Gastrocnemius medialis (tissue), 4 donors: ENCODE measurements around the gene KCNAB2. TPM values are rescaled to one million over a fixed set of nuclear protein-coding genes. Genes with fewer than 3 reads are reported as not detected.

Experiments
- ATAC-seq, 2 donors: fragments of 150-250 bp; one replicate each; pipeline ENCODE4 v1.9.1; 2016
- DNase-seq, 2 donors: peaks; one replicate each; pipeline ENCODE4 v3.0.0-alpha.2; 2019
- H3K27ac ChIP-seq, 4 donors: fragments of 200-600 bp; sonication (generic); 1 replicate in 1 of 4; 2 replicates in 3 of 4; pipeline ENCODE4 v1.5.1; 2016 to 2018; ENCODE audit warnings: mild to moderate bottlenecking in 2 of 4, moderate library complexity in 1 of 4
- H3K27me3 ChIP-seq, 3 donors: fragments of 200-600 bp; sonication (generic) in 2 of 3; 1 replicate in 1 of 3; 2 replicates in 2 of 3; pipeline versions ENCODE4 v1.5.1 to v1.6.0; 2016 to 2019; ENCODE audit warnings: mild to moderate bottlenecking in 1 of 3, moderate library complexity in 1 of 3
- H3K36me3 ChIP-seq, 2 donors: fragments of 200-600 bp; sonication (generic) in 1 of 2; one replicate each; pipeline ENCODE4 v1.5.1; 2017 to 2018
- H3K4me1 ChIP-seq, 2 donors: fragments of 200-600 bp; sonication (generic) in 1 of 2; one replicate each; pipeline ENCODE4 v1.5.1; 2016 to 2017; ENCODE audit warnings: mild to moderate bottlenecking in 2 of 2
- H3K4me3 ChIP-seq, 4 donors: fragments of 200-600 bp; sonication (generic) in 3 of 4; 1 replicate in 1 of 4; 2 replicates in 3 of 4; pipeline ENCODE4 v1.5.1; 2016 to 2019; ENCODE audit warnings: mild to moderate bottlenecking in 2 of 4
- H3K9me3 ChIP-seq, 3 donors: fragments of 200-600 bp; sonication (generic) in 2 of 3; 1 replicate in 1 of 3; 2 replicates in 2 of 3; pipeline ENCODE4 v1.5.1; 2016 to 2019
- CTCF ChIP-seq, 5 experiments: fragments of 450-650 bp in 3 of 5; fragments of 200-600 bp in 2 of 5; sonication (generic) in 2 of 5; IDR thresholded peaks in 4 of 5; conservative IDR thresholded peaks in 1 of 5; 1 replicate in 4 of 5; 2 replicates in 1 of 5; pipeline ENCODE4 v1.5.1; 2016 to 2019; ENCODE audit warnings: antibody characterized with exemption in 5 of 5, mild to moderate bottlenecking in 3 of 5, moderate library complexity in 3 of 5
- POLR2A ChIP-seq, 2 donors: fragments of 450-650 bp; IDR thresholded peaks; one replicate each; pipeline ENCODE4 v1.6.1; 2017; ENCODE audit warnings: antibody characterized with exemption in 2 of 2, mild to moderate bottlenecking in 2 of 2, moderate library complexity in 2 of 2
- in situ Hi-C, 4 donors: fragments of 200-750 bp; cut with MboI; loops; one replicate each; pipeline versions ENCODE4 v1.15.0 to v1.8.0; 2017; ENCODE audit warnings: low sequenced_read_pairs in 4 of 4
- intact Hi-C: fragments of 100-400 bp; cut with DNase I; formaldehyde crosslinking; loops from one replicate; pipeline ENCODE4 v1.15.1; 2023; ENCODE audit warnings: low total_unique reads
- total RNA-seq, 4 donors: library from RNA; depleted of rRNA; stranded (reverse); fragments of >200 nt; gene quantifications; one replicate each; pipeline versions ENCODE4 v1.1.0 to v1.2.3, GENCODE V29; 2016

Gene KCNAB2
- total RNA-seq, 4 donors from 2014 or later: 2.8 to 7.8 (median 4.5) TPM

DNA sequence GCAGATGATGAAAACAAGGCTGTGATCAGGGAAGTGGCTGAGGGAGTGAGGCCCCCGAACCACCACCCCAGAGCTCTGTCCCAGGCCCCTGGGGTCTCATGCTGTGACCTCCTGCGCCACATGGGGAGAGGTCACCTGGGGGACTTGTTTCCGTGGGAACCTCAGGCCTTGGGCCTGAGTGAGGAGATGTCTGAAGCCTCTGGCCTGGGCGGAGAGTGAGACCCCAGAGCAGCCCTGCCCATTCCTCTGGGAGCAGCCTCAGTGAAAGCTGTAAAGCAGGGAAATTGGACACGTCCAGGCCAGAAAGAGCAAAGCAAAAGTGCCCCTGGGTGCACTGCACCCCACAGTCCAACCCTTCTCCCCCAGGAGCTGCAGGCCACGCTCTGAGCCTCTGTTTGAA, 37.0 kb upstream of the KCNAB2 start:
- no peak for TF ChIP-seq POLR2A (IDR thresholded peaks at IDR 0.05)
- no peak for TF ChIP-seq CTCF (IDR thresholded peaks at IDR 0.05 in 4 of 5, conservative IDR thresholded peaks at IDR 0.05 in 1 of 5)
- peaks cover 0 to 4% (median 0%) of the 10 kb centered on the region in 3 donors for H3K27me3 ChIP-seq
- in situ Hi-C loops (no loop called here), intact Hi-C loops (no loop called here)
- no peak overlapping the region for H3K27ac ChIP-seq
- peaks cover 5 to 9% of the 10 kb centered on the region in 2 donors for H3K4me1 ChIP-seq
- H3K4me3 ChIP-seq: no peak overlapping the region
- ATAC-seq: no peak
- no peaks in the 10 kb centered on the region for H3K9me3 ChIP-seq
- no peak for DNase-seq
- H3K36me3 ChIP-seq: no peaks in the 10 kb centered on the region

DNA sequence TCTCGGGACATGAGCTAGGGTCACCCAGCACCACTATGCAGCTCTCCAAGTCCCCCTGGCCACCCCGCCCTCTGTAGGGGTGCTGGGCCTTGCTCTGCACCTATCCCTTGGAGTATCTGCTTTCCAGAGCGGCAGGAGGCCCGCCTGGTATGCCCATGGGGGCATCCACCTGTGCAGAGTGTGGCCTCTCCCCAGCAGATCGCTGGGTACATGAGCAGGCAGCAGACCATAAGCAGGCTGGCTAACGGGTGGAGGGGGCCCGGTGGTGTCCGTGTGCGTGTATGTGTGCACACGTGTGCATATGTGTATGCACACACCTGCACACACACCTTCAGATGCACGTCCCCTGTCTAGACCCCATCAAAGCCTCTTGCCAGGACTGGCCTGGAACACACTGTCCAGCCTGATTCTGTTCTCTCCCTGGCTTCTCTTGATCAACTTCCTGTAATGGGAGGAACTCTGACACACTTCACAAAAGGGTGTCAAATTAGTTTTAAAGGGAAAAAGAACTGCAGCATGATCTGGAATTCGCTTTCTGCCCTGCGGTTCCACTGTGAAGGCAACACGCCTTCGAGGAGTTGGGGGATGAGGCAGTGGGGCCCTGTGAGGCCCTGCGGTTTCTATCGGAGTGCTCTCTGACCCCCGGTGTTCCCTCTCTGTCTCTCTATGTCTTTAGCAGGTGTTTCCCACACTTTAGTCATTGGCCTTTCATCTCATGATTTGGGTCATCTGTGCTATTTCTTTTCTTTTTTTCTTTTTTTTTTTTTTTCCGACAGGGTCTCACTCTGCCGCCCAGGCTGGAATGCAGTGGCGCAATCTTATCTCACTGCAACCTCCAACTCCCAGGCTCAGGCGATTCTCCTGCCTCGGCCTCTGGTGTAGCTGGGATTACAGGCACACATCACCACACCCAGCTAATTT, 36.3 kb upstream of the KCNAB2 start:
- H3K4me3 ChIP-seq: no peak overlapping the region
- H3K27me3 ChIP-seq: peaks cover 0 to 4% (median 0%) of the 10 kb centered on the region in 3 donors
- ATAC-seq: no peak
- no peak for TF ChIP-seq POLR2A (IDR thresholded peaks at IDR 0.05)
- no peak for TF ChIP-seq CTCF (IDR thresholded peaks at IDR 0.05 in 4 of 5, conservative IDR thresholded peaks at IDR 0.05 in 1 of 5)
- peaks cover 7 to 11% of the 10 kb centered on the region in 2 donors for H3K4me1 ChIP-seq
- in situ Hi-C loops (no loop called here), intact Hi-C loops (no loop called here)
- H3K27ac ChIP-seq: no peak overlapping the region
- H3K9me3 ChIP-seq: no peaks in the 10 kb centered on the region
- no peaks in the 10 kb centered on the region for H3K36me3 ChIP-seq
- no peak for DNase-seq

GRCh38 chr1:6010554-6010953, 35.1 kb upstream of the KCNAB2 start:
- H3K9me3 ChIP-seq: no peaks in the 10 kb centered on the region
- intact Hi-C loops (no loop called here), in situ Hi-C loops (no loop called here)
- ATAC-seq (no peak), DNase-seq (no peak)
- H3K4me3 ChIP-seq: no peak overlapping the region
- TF ChIP-seq CTCF (IDR thresholded peaks at IDR 0.05 in 4 of 5, conservative IDR thresholded peaks at IDR 0.05 in 1 of 5) (no peak), POLR2A (IDR thresholded peaks at IDR 0.05) (no peak)
- H3K36me3 ChIP-seq: no peaks in the 10 kb centered on the region
- no peak overlapping the region for H3K27ac ChIP-seq
- peaks cover 0 to 4% (median 0%) of the 10 kb centered on the region in 3 donors for H3K27me3 ChIP-seq
- peaks cover 7 to 21% of the 10 kb centered on the region in 2 donors for H3K4me1 ChIP-seq

GRCh38 chr1:6011161-6011945, 34.3 kb upstream of the KCNAB2 start:
- Histone ChIP-seq H3K36me3 (no peaks in the 10 kb centered on the region), H3K4me1 (peaks cover 8 to 21% of the 10 kb centered on the region in 2 donors), H3K27me3 (peaks cover 0 to 4% (median 0%) of the 10 kb centered on the region in 3 donors), H3K9me3 (no peaks in the 10 kb centered on the region), H3K4me3 (no peak overlapping the region), H3K27ac (no peak overlapping the region)
- ATAC-seq: no peak
- no peak for DNase-seq
- in situ Hi-C loops (no loop called here), intact Hi-C loops (no loop called here)
- TF ChIP-seq POLR2A (IDR thresholded peaks at IDR 0.05) (no peak), CTCF (IDR thresholded peaks at IDR 0.05 in 4 of 5, conservative IDR thresholded peaks at IDR 0.05 in 1 of 5) (no peak)
